ENCODE data around the gene CD164L2.

- TF ChIP-seq ZBTB26 (tag by site-specific recombination; optimal IDR thresholded peaks at IDR 0.05) (no peak), ZNF24 (tag by site-specific recombination; IDR thresholded peaks at IDR 0.05) (no peak), ZSCAN23 (tag by site-specific recombination; IDR thresholded peaks at IDR 0.05) (no peak), ZNF214 (tag by site-specific recombination; IDR thresholded peaks at IDR 0.05; ENCODE audit: borderline replicate concordance) (no peak), ZNF558 (tag by site-specific recombination; IDR thresholded peaks at IDR 0.05) (no peak), CTCF (tag by site-specific recombination; IDR thresholded peaks at IDR 0.05) (no peak), ZNF221 (tag by site-specific recombination; IDR thresholded peaks at IDR 0.05; ENCODE audit: borderline replicate concordance) (no peak), ZNF16 (tag by site-specific recombination; IDR thresholded peaks at IDR 0.05; ENCODE audit: low read depth) (no peak), REST (tag by site-specific recombination; IDR thresholded peaks at IDR 0.05) (no peak), ZNF302 (tag by site-specific recombination; IDR thresholded peaks at IDR 0.05; ENCODE audit: low read depth) (no peak), ZNF433 (tag by site-specific recombination; IDR thresholded peaks at IDR 0.05; ENCODE audit: low read depth) (no peak), ZSCAN30 (tag by site-specific recombination; IDR thresholded peaks at IDR 0.05) (no peak)
Measured at GRCh38 chr1:27394282-27394658, 11.1 kb upstream of the CD164L2 start.

Data from HEK293 (cell line).